Stimulated activated CD8-positive, alpha-beta memory T cell treated with anti-CD3 and anti-CD28 coated beads, Interleukin-15, amount 100 ng/mL, for 48 hours (primary cell): Measurements from ENCODE around the gene IFITM5.
A peak's percentile ranks its signal among the peaks of the same experiment; 100 is the strongest.
"Not testable (repeated sequence)": the region's sequence is repeated elsewhere in the genome, so short reads cannot be mapped to it uniquely, and the experiment has no call there.

ENCODE experiments used
- DNase-seq, 2 donors: peaks; one replicate each; pipeline ENCODE4 v3.0.0-alpha.2; 2020; ENCODE audit warnings: low read depth in 2 of 2

IFITM5 gene

GRCh38 chr11:328012-328411, 28.7 kb upstream of the IFITM5 start:
- no peak for DNase-seq

GRCh38 chr11:327581-327923, 28.2 kb upstream of the IFITM5 start:
- DNase-seq, result no peak

- DNase-seq, result peak; percentile 59 to 71
Measured at GRCh38 chr11:326842-327580, 27.7 kb upstream of the IFITM5 start.

DNA sequence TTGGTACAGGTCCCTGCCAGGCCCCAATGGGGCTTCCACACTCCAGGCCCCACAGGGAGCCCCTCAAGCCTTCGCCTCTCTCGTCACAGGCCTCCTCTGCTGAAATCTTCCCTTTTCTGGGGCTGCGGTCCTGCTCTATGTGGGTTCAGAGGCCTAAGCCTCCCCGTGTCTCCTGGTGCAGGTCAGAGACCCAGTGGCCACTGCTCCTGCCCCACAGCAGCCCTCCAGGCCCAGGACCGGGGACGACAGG, 27.2 kb upstream of the IFITM5 start:
- no peak for DNase-seq

- DNase-seq, result no peak
Measured at GRCh38 chr11:325796-326591, 26.7 kb upstream of the IFITM5 start.

DNA sequence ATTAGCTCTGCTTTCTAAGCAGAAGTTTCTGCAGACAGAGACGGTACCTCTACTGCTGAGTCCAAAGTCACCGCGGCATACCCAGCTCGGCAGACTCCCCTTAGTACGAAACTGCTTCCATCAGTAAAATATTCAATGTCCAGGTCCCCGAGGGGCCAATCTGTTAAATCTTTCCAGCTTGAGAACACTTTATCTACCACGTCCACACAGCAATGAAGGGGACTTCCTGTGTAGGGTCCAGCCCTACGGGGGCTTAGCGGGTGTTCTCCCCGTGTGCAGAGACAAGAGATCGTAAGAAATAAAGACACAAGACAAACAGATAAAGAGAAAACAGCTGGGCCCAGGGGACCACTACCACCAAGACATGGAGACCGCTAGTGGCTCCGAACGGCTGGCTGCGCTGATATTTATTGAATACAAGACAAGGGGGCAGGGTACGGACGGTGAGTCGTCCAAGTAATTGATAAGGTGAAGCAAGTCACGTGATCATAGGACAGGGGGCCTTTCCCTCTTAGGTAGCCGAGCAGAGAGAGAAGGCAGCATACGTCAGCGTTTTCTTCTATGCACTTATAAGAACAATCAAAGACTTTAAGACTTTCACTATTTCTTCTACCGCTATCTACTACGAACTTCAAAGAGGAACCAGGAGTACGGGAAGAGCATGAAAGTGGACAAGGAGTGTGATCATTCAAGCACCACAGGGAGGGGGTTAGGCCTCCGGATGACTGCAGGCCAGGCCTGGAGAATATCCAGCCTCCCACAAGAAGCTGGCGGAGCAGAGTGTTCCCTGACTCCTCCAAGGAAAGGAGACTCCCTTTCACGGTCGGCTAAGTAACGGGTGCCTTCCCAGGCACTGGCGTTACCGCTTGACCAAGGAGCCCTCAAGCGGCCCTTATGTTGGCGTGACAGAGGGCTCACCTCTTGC, 25.5 kb upstream of the IFITM5 start:
- not testable (repeated sequence) for DNase-seq

- DNase-seq, result no peak
Measured at GRCh38 chr11:324156-324555, 24.8 kb upstream of the IFITM5 start.

DNA sequence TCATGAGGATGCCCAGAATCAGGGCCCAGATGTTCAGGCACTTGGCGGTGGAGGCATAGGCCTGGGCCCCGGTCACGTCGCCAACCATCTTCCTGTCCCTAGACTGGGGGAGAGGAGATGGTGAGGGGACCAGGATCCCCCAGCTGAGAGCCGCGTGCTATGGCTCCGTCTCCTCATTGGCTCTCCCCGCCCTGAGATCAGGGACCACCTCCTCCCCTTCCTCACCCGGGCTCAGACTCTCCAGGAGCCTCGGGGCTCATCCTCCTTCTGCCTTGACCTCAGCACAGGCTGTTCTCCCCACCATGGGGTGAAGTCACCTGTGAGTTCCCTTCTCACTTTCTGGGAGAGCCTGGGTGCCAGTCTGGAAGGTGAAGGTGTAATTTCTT, 20.6 kb upstream of the IFITM5 start:
- DNase-seq, result not testable (repeated sequence)

DNA sequence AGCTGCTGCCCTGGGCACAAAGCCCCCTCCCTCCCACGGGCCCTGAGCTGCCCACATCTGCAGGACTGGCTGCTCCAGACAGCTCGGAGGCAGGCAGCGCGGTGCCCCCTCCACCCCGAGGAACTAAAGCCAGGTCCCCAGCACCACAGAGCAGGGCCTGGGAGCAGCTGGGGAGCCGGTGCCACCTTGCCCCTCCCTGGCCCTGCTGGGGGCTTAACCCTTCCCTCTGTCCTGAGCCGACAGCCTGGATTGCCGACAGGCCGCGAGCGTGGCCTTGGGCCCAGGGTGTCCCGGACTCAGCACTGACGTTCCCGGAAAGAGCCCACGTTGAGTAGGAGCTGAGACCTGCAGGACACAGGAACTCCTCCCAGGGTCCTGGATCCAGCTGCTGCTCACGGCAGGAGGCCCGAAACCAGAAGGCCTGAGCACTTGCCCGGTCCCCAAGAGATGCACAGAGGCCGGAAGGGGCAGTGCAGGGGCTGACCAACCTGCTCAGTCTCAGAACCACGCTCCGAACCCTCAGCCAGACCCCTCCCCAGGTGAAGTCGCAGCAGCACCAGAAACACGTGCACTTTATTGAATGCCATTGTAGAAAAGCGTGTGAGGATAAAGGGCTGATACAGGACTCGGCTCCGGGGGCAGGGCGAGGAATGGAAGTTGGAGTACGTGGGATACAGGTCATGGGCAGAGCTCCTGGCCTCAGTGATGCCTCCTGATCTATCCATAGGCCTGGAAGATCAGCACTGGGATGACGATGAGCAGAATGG, 20.0 kb upstream of the IFITM5 start:
- DNase-seq, result not testable (repeated sequence)

- DNase-seq, result not testable (repeated sequence)
Measured at GRCh38 chr11:318405-319120, 19.2 kb upstream of the IFITM5 start.

DNA sequence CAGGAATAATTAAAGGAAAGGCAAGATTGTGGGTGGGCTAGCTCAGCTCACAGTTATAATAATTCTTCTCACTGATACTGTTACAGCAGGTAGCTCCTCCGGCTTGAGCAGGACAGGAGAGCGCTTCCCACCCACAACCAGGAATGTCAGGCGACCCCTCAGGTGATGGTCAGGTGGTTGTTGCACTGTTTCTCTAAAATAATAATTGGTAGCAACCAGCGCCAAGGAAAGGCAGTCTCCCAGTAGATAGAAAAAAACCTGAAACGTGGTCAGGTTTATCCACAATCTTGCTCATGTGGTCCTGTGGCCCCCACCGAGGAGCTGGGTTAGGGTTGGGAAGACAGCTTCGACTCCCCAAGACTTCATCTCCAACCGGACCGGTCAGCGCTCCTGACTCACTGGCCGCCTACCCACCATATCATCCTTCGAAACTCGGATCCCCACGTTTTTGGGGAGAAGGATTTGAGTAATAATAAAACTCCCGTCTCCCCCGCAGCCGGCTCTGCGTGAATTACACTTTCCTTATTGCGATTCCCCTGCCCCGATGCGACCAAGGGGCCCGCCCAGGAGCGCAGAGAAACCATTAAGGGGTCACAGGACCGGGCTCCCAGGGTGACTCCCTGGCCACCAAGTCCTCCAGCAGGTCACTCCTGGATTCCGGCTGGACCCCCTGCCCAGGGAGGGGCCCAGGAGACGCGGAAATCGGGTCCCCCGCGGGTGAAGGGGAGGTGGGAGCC, 18.5 kb upstream of the IFITM5 start:
- DNase-seq, result not testable (repeated sequence)

DNA sequence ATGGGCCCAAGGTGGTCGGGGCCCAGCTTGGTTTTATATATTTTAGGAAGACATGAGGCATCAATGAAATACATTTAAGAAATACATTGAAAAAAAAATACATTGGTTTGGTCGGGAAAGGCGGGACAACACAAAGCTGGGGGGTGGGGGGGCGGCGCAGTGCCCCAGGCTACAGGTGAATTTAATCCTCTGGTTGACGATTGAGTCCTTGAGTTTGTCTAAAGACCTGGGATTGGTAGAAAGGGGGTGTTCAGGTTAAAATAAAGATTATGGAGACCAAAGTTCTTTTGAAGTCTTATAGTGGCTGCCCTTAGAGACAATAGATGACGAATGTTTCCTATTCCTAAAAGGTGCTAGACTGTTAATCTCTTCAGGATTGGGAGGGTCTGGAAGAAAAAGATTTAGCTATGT, 17.6 kb upstream of the IFITM5 start:
- DNase-seq, result no peak

DNA sequence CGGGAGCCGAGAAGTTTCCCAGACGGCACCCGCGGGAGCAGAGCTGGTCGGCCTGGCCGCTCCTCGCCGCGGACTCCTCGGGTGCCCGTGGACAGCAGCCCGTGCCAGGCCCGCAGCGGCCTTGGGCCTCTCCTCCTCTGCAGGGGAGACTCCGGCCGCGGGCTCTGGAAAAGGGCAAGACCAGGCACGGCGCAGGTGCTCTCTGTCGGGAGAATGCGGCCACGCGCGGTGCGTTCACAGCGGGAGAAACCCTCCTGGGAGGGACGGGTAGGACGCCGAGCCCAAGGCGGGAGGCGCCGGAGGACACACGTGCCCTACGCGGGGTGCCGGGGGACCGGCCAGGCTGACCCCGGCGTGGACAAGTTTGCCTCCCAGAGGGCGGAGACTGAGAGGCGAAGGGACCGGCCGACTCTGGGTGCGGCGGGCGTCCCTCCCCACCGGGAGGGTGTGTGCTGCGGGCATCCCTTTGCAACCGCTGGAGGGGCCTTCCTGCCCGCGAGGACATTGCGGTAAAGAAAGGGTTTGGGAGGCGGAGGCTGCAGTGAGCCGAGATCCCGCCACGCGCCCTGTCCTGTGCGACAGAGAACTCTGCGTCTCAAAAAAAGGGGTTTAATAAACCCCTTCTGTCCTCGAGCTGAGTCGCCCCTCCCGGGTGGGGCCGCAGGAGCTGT, 16.8 kb upstream of the IFITM5 start:
- DNase-seq, result no peak

DNA sequence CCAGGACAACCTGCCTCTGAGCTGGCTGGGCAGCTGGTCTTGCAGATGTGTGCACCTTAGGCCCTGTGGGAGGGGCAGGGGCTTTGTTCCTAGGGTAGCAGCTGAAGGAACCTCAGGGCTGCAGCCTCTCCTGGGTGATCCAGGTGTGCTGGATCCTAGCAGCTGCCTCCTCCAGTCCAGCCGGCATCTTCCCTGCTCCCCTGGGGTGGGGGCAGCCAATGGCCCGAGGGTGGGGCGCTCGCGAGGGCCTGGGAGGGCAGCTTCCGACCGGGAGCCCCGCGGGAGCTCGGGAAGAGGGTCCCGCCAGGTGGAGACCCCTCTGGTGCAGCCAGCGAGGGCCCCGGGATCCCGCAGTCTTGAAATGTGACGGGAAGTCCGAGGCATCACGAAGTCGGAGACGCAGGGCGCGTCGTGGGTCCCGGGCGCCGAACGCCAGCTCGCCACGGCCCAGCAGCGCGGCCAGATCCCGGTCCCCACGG, 16.2 kb upstream of the IFITM5 start:
- no peak for DNase-seq

DNA sequence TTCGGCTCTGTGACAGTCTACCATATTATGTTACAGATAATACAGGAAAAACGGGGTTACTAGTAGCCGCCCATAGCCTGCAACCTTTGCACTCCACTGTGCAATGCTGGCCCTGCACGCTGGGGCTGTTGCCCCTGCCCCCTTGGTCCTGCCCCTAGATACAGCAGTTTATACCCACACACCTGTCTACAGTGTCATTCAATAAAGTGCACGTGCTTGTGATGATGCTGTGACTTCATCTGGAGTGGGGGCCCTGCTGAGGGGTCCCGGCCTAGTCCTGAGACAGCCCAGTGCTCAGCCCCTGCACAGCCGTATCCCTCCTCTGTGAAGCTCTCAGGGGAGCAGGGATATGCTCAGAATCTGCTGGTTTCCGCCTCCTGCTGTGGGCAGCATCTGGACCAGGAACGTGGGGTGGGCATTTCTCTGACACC, 15.7 kb upstream of the IFITM5 start:
- no peak for DNase-seq

GRCh38 chr11:314554-314875, 15.2 kb upstream of the IFITM5 start:
- DNase-seq, result not testable (repeated sequence)

- no peak for DNase-seq
Measured at GRCh38 chr11:313787-314553, 14.6 kb upstream of the IFITM5 start, which contains the start of gene IFITM1. Gene IFITM1, plus strand, starts transcription at chr11:314040. Its CDS starts 131 bp downstream, at chr11:314171.

DNA sequence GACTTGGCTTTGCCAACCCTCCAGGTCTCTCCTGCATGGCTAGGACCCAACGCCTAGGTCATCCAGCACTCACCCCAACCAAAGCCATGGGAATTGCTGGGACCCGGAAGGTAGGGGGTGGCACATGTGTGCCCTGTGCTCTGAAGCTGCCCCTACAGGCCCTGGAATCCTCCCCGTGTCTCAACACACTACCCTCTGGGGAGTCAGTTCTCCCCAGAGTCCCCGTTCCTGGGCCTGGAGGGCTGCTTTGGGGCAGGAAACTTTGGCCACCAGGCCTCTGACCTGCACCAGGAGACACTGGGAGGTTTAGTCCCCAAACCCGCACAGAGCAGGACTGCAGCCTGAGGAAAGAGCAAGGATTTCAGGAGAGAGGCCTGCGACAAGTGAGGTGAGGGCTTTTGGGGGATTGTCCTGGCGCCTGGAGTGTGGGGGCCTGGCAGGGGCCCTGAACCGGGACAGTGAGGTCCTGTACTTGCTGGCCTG, 14.0 kb upstream of the IFITM5 start:
- no peak for DNase-seq
